ENCODE results near the gene OR2J3. TPM values are rescaled to one million over a fixed set of nuclear protein-coding genes. Genes with fewer than 3 reads are reported as not detected.

Gene OR2J3
- total RNA-seq, 1 donor from 2014 or later: not detected

GRCh38 chr6:29129326-29130012 is 21.6 kb downstream of the OR2J3 start:
- Mint-ChIP-seq H3K27ac (ENCODE audit: unreplicated experiment) (no peak overlapping the region), H3K4me1 (ENCODE audit: unreplicated experiment) (no peaks in the 10 kb centered on the region), H3K36me3 (ENCODE audit: unreplicated experiment) (no peaks in the 10 kb centered on the region), H3K9me3 (ENCODE audit: unreplicated experiment) (no peaks in the 10 kb centered on the region), H3K27me3 (ENCODE audit: unreplicated experiment) (peaks cover 5% of the 10 kb centered on the region), H3K4me3 (ENCODE audit: unreplicated experiment) (no peak overlapping the region)
- no peak for TF ChIP-seq CTCF (IDR thresholded peaks at IDR 0.05)
- DNase-seq (ENCODE audit: extremely low spot score, unreplicated experiment): no peak

- Mint-ChIP-seq H3K27ac (ENCODE audit: unreplicated experiment) (no peak overlapping the region), H3K36me3 (ENCODE audit: unreplicated experiment) (no peaks in the 10 kb centered on the region), H3K27me3 (ENCODE audit: unreplicated experiment) (peaks cover 5% of the 10 kb centered on the region), H3K9me3 (ENCODE audit: unreplicated experiment) (no peaks in the 10 kb centered on the region), H3K4me3 (ENCODE audit: unreplicated experiment) (no peak overlapping the region), H3K4me1 (ENCODE audit: unreplicated experiment) (no peaks in the 10 kb centered on the region)
- no peak for DNase-seq (ENCODE audit: extremely low spot score, unreplicated experiment)
- TF ChIP-seq CTCF (IDR thresholded peaks at IDR 0.05): no peak
Observed at GRCh38 chr6:29130644-29131043, 22.8 kb downstream of the OR2J3 start.

- Mint-ChIP-seq H3K4me1 (ENCODE audit: unreplicated experiment) (no peaks in the 10 kb centered on the region), H3K4me3 (ENCODE audit: unreplicated experiment) (no peak overlapping the region), H3K27me3 (ENCODE audit: unreplicated experiment) (peaks cover 5% of the 10 kb centered on the region), H3K9me3 (ENCODE audit: unreplicated experiment) (no peaks in the 10 kb centered on the region), H3K27ac (ENCODE audit: unreplicated experiment) (no peak overlapping the region), H3K36me3 (ENCODE audit: unreplicated experiment) (no peaks in the 10 kb centered on the region)
- TF ChIP-seq CTCF (IDR thresholded peaks at IDR 0.05): no peak
- DNase-seq (ENCODE audit: extremely low spot score, unreplicated experiment): no peak
Observed at GRCh38 chr6:29131691-29132090, 23.8 kb downstream of the OR2J3 start.

GRCh38 chr6:29137724-29138123 is 29.9 kb downstream of the OR2J3 start:
- no peak for TF ChIP-seq CTCF (IDR thresholded peaks at IDR 0.05)

GRCh38 chr6:29141606-29142005 is 33.7 kb downstream of the OR2J3 start:
- Mint-ChIP-seq H3K4me1 (ENCODE audit: unreplicated experiment) (no peaks in the 10 kb centered on the region), H3K27me3 (ENCODE audit: unreplicated experiment) (no peaks in the 10 kb centered on the region), H3K36me3 (ENCODE audit: unreplicated experiment) (no peaks in the 10 kb centered on the region), H3K4me3 (ENCODE audit: unreplicated experiment) (no peak overlapping the region), H3K27ac (ENCODE audit: unreplicated experiment) (no peak overlapping the region), H3K9me3 (ENCODE audit: unreplicated experiment) (no peaks in the 10 kb centered on the region)
- DNase-seq (ENCODE audit: extremely low spot score, unreplicated experiment): no peak
- no peak for TF ChIP-seq CTCF (IDR thresholded peaks at IDR 0.05)

More at GRCh38 chr6:29137724-29138123, 29.9 kb downstream of the OR2J3 start:
- H3K36me3 Mint-ChIP-seq (ENCODE audit: unreplicated experiment): no peaks in the 10 kb centered on the region
- H3K9me3 Mint-ChIP-seq (ENCODE audit: unreplicated experiment): no peaks in the 10 kb centered on the region
- no peak overlapping the region for H3K4me3 Mint-ChIP-seq (ENCODE audit: unreplicated experiment)
- H3K4me1 Mint-ChIP-seq (ENCODE audit: unreplicated experiment): no peaks in the 10 kb centered on the region
- no peak overlapping the region for H3K27ac Mint-ChIP-seq (ENCODE audit: unreplicated experiment)
- no peak for DNase-seq (ENCODE audit: extremely low spot score, unreplicated experiment)
- no peaks in the 10 kb centered on the region for H3K27me3 Mint-ChIP-seq (ENCODE audit: unreplicated experiment)
